GM10847 (cell line): ENCODE results near the gene RGS12.

Source experiments
- POLR2A ChIP-seq: IDR thresholded peaks from 2 replicates; pipeline ENCODE4 v1.6.1; 2011; ENCODE audit not compliant: insufficient read length; ENCODE audit errors: extremely low read depth

The RGS12 gene

DNA sequence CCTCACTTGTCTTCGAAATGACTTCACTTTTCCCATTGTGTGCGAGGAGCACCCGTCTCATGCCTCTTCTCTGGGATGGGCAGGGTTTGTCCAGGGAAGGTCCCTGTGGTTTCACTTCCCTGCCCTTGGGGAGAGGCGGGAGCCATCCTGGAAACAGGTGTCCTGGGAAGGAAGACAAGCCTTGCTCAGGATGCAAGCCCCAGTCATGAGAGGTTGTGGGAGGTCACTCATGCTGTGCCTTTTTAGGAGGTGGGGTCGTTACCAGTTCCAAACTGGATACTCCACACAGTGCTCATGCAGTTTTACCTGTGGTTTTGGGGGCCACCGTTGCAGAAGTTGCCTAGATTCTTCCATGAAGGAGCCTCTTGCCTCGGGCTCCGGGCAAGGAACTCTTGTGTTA is 3.8 kb downstream of the RGS12 start:
- TF ChIP-seq POLR2A, result no peak

DNA sequence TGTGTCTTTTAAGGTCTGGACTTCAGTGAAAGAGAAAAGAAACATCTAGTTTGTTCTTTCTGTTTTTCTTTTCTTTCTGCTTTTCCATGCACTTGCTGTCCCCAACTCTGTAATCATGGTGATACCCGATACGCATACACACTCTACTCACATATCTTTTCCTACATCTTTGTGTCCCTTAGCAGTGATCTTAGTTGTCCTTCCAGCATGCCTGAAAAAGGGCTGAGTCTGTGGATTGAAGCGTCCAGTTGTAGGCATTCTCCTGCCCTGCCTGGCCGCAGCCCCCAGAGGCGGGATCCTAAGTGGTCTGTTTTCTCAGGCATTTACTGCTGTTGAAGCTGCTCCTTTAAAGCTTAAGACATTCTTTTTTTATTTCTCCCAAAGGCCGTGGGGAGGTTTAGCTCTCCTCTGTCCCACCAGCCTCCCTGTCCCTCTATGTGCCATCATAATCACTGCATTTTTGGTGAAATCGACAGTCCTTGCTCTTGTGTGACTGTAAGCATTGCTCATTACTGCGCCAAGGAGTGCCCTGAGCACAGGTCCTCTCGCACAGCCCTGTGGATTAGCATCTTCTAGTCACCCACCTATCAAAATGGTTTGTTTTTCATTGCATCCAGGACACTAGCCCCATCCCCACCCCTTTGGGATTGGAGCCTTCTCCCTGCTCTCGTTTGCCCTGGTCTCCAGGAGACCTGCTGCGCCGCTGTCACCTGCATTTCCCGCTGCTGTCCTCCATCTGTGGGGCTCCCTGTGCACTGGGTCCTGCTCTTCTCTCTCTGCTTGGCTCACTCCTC is 4.4 kb downstream of the RGS12 start:
- no peak for TF ChIP-seq POLR2A

DNA sequence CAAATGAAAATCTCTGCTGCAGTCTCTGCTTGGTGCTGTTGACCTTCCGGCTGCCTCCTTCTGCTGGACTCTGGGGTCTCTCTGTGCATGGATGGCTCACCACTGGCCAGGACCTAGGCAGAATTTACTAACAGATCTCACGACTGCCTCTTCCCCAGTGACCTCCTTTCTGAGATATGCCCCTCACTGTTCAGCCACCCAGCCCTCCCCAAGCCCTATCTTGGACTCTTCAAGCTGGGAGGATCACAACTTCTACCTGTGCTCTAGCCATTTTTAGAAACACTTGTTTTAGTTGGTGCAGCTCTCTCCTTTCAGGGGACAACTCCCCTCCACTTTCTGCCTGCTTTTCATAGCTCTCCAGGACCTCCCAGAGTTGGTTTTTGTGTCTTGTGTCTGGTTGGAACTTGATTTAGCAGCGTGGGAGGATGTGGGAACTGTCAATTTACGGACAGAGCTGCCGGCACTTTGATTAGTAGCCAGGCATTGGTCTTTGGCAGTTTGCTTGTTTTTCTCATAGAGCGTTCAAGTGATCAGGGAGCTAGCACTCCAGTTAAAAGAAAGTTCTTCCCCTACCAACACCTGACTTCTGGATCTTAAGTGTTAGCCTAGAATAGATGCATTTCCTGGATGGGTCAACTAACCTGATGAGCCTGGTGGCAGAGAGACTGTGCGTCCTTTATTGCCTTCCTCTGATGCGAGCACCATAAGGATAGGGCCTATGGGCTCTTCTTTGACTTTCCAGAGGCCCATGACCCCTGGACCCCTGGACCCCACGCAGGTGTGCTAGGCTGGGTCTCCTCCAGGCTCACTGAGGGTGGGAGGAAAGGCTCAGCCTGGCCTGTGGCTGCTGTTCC is 6.5 kb downstream of the RGS12 start:
- no peak for TF ChIP-seq POLR2A

DNA sequence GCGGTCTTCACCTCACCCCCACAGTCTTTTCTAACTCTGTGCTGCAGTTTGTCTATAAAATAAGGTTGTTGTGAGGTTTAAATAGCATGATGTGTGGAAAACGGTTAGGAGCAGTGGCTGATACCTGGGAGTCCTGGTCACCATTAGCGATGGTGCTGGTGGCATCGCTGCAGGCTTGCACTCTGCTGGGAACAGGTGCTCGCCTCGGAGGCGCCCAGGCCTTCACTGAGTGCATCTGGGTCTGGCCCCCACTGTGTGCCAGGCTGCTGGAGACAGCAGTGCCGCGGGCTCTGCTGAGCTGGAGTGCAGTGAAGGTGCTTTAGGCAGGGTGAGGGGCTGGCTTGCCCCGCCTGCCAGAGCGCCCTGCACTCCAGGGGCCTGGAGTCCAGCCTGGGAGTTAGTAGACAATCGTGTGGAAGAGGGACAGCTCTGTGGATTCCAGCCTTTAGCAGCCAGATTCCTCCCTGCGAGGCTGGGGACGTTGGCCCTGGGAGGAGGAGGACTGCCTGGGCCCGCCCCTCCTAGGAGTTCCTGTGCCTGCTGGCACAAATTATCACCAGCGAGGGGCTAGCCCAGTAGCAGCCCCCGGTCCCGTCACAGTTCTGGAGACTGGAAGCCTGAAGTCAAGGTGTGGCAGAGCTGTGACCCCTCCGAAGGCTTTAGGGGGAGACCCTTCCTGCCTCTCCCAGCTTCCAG is 7.3 kb downstream of the RGS12 start:
- TF ChIP-seq POLR2A, result no peak

DNA sequence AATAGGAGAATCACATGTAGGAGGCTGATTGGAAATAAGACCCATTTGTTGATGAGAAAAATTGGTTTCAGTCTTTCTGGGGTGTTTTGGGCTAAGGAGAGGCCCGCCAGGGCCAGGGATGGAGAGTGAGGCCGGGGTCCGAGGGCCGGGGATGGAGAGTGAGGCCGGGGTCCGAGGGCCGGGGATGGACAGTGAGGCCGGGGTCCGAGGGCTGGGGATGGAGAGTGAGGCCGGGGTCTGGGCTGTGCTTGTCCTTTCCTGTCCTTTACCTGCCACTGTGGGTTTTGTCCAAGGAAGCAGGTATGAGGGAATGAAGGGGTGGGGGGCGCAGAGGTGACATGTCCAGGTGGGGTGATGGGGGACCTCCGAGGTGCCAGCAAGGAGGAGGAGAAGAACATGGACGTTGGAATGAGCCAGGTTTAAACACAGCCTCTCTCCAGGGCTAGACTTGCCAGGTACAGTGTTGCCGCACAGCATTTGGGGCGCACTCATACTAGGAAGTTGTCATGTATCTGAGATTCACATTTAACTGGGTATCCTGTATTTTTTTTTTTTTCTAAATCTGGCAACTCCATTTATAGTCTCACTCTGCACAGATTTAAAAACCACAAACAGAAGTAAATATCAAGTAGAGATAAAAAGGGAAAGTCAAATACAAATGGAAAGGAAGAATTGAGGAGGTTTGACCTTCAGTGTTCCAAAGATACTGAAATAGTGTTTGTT is 8.8 kb downstream of the RGS12 start:
- no peak for TF ChIP-seq POLR2A

DNA sequence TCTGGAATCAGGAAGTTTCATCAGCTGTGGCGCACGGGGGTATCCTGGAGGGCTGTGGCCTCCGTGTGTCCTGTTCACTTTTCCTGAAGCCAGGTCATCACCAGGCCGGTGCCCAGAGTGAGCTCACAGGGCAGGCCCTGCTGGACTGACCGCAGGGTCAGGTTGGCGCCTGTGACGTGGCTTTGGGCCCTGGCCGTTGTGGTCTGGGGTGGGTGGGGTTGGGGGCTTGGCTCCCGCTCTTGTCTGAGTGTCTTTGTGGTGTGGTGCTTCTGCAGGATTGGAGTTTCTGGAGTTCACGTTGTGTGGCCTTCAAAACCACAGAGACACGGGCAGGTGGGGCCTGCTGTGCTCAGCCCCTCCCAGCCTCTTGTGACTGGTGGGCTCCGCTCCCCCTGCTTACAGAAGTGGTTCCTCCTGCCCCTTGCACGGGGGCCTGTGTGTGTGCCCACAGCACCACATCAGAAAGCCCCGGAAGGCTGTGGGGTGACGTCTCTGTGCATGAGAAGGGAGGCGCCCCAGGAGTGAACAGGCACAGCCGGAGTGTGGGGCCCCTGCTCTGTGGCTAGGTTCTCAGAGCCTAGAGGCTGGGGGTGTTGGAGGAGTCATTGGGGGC is 9.5 kb downstream of the RGS12 start:
- TF ChIP-seq POLR2A, result no peak

DNA sequence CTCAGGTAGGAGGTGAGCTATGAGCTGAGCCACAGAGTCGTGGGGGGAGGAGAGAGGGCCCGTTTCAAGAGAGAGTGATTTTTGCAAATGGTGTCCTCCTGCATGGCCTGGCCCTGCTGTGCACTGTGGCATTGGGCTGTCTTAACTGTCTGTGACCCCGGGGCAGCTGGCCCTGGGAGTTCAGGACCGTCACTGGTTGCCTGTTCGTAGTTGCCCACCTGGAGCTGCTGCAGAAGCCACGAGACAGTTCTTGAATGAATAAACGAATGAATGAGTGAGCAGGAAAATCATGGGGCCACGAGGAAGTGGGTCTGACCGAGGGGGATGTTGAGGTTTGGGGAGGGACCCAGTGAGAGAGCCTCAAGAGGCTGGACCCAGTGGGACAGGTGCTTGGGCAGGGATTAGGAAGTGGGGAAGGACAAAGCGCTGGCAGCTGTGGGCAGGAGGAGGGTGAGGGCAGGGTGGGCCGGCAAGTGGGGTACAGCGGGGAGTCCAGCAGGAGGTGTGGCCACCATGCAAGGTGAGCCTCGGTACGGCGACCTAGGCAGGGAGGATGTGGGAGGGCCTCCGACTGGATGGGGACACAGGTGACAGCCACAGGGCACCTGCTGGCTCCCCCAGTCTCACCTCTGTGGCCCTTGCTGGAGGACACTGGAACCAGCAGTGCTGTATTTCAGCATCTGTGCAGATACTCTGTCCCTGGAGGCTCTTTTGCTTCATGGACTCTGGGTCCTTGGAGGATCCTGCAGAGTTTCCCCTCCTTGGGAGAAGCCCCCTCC is 10.2 kb downstream of the RGS12 start:
- no peak for TF ChIP-seq POLR2A

DNA sequence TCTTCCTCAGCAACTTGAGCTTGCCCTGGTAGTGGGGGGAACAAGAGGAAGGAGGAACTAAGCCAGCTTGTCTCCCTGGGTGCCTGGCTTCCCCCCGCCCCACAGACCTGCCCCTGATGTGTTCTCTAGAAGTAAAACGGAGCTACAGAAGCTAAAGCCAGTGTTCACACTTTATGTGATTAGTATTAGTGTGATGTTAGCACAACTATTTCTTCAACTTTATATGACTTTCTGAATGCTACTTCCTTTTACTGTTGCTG is 10.7 kb downstream of the RGS12 start:
- TF ChIP-seq POLR2A, result no peak

DNA sequence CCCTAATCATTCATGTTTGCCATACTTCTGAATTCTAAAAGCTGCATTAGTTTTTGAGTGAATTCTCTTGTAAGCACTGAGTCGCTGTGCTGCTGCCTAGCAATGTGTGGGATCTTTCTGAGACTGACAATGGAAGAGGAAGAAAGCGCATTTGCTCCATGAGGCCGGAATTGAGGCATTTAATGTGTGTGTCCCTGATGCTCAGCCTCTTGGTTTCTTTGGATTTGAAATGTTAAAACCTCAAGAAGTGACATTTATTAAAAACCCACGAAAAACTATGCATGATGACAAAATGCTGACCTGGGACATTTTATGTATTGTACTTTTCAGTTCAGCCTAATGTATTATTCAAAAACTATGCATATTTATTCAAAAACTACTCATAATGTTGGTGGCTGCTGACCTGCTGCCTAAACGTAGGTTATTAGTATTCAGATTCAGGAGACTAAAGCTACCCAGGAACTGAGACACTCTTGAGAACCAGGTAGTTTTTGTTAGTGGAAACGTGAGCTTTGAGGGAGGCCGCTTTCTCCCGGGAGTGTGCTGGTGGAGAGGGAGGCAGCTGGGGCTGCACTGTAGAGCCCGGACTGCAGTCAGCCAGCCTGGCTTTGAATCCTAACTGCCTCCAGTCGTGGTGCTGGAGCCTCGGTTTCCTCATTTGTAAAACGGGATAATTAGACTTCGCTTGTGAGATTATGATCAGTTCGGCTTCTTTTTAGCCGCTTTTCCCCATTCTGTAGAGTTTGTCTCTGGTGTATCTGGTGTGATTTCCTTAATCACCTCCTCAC is 11.3 kb downstream of the RGS12 start:
- TF ChIP-seq POLR2A, result no peak

DNA sequence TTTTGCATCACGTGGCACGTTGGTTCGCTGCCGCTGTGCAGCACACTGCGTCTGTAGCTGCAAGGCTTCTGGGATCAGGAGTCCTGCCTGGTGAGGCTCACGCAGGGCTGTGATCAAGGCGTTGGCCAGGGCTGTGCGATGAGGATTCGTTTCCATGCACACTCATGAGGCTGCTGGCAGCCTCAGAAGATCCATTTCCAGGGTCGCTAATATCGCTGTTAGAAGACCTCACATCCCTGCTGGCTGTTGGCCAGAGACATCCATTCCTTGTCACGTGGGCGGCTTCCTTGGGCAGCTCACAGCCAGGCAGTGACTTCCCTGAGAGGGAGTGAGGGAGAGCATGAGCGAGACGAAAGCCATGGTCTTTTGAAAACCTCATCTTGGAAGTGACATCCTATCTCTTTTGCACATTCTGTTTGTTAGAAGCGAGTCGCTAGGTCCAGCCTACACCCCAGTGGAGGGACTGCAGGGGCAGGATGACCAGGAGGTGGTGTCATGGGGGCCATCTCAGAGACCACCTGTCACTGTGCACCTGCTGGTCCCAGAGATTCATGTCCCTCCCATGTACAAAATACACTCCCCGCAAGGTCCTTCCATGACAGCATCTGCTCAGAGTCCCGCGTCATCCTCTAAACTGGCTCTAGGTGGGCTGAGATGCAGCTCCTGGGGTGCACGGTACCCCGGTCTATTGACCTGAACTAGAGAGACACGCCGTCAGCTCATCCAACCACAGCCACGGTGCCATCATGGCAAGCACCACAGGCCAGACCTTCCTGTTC is 12.2 kb downstream of the RGS12 start:
- TF ChIP-seq POLR2A, result no peak

DNA sequence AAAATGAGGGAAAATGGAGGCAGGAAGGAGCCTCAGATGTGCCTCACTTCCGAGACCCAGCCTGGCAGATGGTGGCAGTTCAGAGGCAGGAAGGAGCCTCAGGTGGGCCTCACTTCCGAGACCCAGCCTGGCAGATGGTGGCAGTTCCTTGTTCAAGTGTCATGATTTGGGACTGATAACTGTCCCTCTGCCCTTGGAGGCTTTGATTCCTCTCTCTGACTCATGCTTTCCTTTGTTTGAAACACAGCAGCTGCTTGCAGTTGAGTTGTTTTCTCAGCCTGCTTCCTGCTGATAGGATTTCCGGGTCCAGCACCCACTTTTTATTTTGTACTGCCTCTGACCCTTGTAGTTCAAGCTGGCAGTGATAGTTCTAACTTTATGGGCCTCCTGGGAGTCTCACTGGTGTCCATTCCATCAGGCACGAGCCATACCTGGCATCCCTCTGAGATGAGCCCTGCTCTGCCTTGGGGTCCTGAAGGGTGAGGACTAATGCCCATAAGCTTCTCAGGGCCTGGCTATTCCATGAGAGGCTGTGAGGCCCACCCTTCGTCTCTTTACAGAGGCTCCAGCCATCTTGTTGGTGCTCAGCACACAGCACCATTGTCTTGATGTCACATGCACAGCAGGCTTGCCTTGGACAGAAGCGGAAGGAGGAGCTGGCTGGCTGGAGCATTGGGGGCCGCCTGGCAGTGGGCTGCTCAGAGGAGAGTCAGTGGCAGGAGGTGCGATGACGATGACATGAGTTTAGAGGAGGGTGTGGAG is 13.0 kb downstream of the RGS12 start:
- TF ChIP-seq POLR2A, result no peak

DNA sequence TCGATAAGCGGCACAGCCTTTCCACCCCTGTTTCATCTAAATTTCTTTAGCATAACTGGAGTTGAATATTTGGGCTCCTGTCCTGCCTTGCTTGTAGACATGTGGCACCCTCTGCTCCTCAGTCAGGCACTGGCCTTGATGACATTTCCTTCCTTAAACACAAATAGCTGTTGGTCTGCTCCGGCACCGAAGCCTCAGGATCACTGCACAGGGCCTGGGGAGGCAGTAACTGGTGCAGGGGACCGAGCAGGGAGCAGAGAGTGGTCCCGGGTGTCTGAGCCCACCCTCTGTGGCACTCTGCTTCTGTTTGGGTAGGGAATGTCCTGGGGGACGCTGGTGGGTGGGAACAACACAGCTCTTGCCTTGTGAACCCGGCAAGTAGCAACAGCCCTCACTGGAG is 13.6 kb downstream of the RGS12 start:
- TF ChIP-seq POLR2A, result no peak

DNA sequence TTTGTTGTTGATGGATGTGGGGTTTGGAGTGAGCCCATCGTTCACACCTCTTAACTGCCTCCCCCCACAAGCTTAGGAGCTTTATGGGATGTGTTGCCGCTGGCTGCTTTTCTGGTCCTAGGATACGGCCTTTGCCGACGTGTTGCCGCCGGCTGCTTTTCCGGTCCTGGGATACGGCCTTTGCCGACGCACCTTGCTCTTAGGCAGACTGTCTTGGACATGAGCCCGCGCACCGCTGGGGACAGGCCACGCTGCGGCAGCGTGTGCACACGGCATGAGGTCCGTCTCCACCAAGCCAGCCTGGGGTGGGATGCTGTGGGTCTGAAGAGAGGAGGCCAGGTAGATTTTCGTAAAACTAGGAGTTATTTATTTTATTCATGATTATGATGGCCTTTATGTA is 14.2 kb downstream of the RGS12 start:
- no peak for TF ChIP-seq POLR2A
